Caco-2 (cell line): ENCODE measurements around the gene MS4A18. TPM values are rescaled to one million over a fixed set of nuclear protein-coding genes. Genes with fewer than 3 reads are reported as not detected.

Source experiments
- BruUV-seq: library from RNA; stranded (reverse); fragments of 400-500 nt; replicated peaks from 2 replicates; lab custom pipeline; 2021; lab: Mats Ljungman, UMichigan
- CTCF ChIA-PET: fragments of 300-600 bp; sonication (Branson Sonifier 250); formaldehyde crosslinking; loops from one replicate; lab custom pipeline; 2022; ENCODE audit warnings: antibody characterized with exemption; lab: Charles Lee
- POLR2A ChIA-PET: fragments of 300-600 bp; sonication (Branson Sonifier 250); formaldehyde crosslinking; loops from one replicate; lab custom pipeline; 2022; ENCODE audit warnings: antibody characterized with exemption; lab: Charles Lee
- DNase-seq, 2 experiments: peaks; one replicate each; pipeline versions ENCODE4 v3.0.0 to v3.0.0-alpha.2; 2020 to 2022
- H3K27me3 ChIP-seq: replicated peaks from 2 replicates; pipeline ENCODE4 v1.6.0; 2011; ENCODE audit warnings: low read length; ENCODE audit not compliant: control insufficient read depth, insufficient read depth
- H3K36me3 ChIP-seq: 2 replicates; pipeline ENCODE4 v1.5.1; 2011; ENCODE audit warnings: low read length; ENCODE audit not compliant: control insufficient read depth, insufficient read depth
- H3K4me1 ChIP-seq: fragments of 250-450 bp; sonication (Bioruptor Pico); 2 replicates; pipeline ENCODE4 v1.5.1; 2020; ENCODE audit warnings: mild to moderate bottlenecking
- H3K4me3 ChIP-seq: 2 replicates; pipeline ENCODE4 v1.5.1; 2011; ENCODE audit warnings: low read depth, mild to moderate bottlenecking, control low read depth, low read length
- H3K9me3 ChIP-seq: fragments of 250-450 bp; sonication (Bioruptor Pico); 2 replicates; pipeline ENCODE4 v1.5.1; 2020; ENCODE audit warnings: mild to moderate bottlenecking, moderate library complexity
- H3K27ac Mint-ChIP-seq: one replicate; pipeline ENCODE4 v1.8.0; 2022; ENCODE audit warnings: mixed read lengths; ENCODE audit not compliant: unreplicated experiment
- H3K27me3 Mint-ChIP-seq: one replicate; pipeline ENCODE4 v1.8.0; 2022; ENCODE audit warnings: mixed read lengths; ENCODE audit not compliant: insufficient read depth, unreplicated experiment
- H3K36me3 Mint-ChIP-seq: one replicate; pipeline ENCODE4 v1.8.0; 2022; ENCODE audit warnings: mild to moderate bottlenecking, mixed read lengths; ENCODE audit not compliant: insufficient read depth, unreplicated experiment
- H3K4me1 Mint-ChIP-seq: one replicate; pipeline ENCODE4 v1.8.0; 2022; ENCODE audit warnings: low read depth, mixed read lengths; ENCODE audit not compliant: unreplicated experiment
- H3K4me3 Mint-ChIP-seq: one replicate; pipeline ENCODE4 v1.8.0; 2022; ENCODE audit warnings: mild to moderate bottlenecking, moderate library complexity, mixed read lengths; ENCODE audit not compliant: unreplicated experiment
- H3K9me3 Mint-ChIP-seq: one replicate; pipeline ENCODE4 v1.8.0; 2022; ENCODE audit warnings: mixed read lengths; ENCODE audit not compliant: unreplicated experiment
- intact Hi-C: fragments of 100-400 bp; cut with micrococcal nuclease; formaldehyde crosslinking; loops from one replicate; pipeline ENCODE4 v1.10.0; 2022; ENCODE audit not compliant: unreplicated experiment
- total RNA-seq: library from RNA; stranded (reverse); gene quantifications from 2 replicates; pipeline ENCODE4 v1.2.3, GENCODE V29; 2022
- TF ChIP-seq, protein P1 (sequence below), 2 experiments: fragments of 200-600 bp in 1 of 2; IDR thresholded peaks; 1 replicate in 1 of 2; 2 replicates in 1 of 2; pipeline versions ENCODE4 v1.5.1 to v1.8.0; 2011 to 2022; ENCODE audit warnings: antibody characterized with exemption in 1 of 2, control low read depth in 1 of 2, inconsistent platforms in 1 of 2, low read depth in 1 of 2, low read length in 1 of 2, mild to moderate bottlenecking in 1 of 2, moderate library complexity in 1 of 2; ENCODE audit not compliant: insufficient read depth in 1 of 2, severe bottlenecking in 1 of 2, unreplicated experiment in 1 of 2

Gene MS4A18
- total RNA-seq, 1 experiment from 2014 or later: not detected

DNA sequence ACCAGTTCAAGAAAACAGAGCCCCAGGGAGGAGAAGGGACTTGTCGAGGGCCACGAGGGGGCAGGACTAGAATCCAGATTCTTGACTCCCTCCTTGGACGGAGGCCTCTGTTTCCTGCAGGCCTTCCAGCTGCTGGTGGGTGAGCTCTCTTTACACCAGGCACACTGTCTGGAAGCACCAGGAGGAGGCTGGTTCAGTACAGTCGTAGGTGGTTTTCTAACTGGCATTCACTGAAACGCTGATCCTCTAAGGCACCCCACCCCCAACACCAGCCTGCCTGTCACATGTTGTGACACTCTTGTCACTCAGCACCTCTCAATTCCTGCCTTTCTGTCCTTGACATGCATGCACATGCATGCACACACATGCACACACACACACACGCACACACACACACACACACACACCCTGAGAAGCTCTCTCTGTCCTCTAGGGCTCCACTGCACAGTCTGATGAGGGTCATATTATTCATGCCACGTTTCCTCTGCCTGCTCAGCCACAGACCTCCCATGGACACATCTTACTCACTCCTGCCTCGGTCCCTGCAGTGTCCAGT, 61.4 kb downstream of the MS4A18 start:
- Mint-ChIP-seq H3K9me3 (no peaks in the 10 kb centered on the region), H3K27me3 (no peaks in the 10 kb centered on the region), H3K4me3 (no peak overlapping the region), H3K4me1 (no peaks in the 10 kb centered on the region), H3K36me3 (no peaks in the 10 kb centered on the region), H3K27ac (no peak overlapping the region)
- no peaks in the 10 kb centered on the region for H3K27me3 ChIP-seq
- ChIA-PET POLR2A (no interaction called here), CTCF (interaction anchor here (0.7 to 1.1 kb wide), 2 partner anchors 10 to 23 kb away, joined by 3 read pairs; no protein-coding TSS in a partner anchor)
- no peaks in the 10 kb centered on the region for H3K36me3 ChIP-seq
- no peak for DNase-seq
- BruUV-seq: no TSS peak
- H3K4me3 ChIP-seq: no peak overlapping the region
- TF ChIP-seq, protein P1, sequence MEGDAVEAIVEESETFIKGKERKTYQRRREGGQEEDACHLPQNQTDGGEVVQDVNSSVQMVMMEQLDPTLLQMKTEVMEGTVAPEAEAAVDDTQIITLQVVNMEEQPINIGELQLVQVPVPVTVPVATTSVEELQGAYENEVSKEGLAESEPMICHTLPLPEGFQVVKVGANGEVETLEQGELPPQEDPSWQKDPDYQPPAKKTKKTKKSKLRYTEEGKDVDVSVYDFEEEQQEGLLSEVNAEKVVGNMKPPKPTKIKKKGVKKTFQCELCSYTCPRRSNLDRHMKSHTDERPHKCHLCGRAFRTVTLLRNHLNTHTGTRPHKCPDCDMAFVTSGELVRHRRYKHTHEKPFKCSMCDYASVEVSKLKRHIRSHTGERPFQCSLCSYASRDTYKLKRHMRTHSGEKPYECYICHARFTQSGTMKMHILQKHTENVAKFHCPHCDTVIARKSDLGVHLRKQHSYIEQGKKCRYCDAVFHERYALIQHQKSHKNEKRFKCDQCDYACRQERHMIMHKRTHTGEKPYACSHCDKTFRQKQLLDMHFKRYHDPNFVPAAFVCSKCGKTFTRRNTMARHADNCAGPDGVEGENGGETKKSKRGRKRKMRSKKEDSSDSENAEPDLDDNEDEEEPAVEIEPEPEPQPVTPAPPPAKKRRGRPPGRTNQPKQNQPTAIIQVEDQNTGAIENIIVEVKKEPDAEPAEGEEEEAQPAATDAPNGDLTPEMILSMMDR (IDR thresholded peaks at IDR 0.05; ENCODE audit: insufficient read depth in 1 of 2, low read depth in 1 of 2, low read length in 1 of 2, severe bottlenecking in 1 of 2, unreplicated experiment in 1 of 2): no peak
- intact Hi-C loops: no loop called here
- H3K9me3 ChIP-seq: peaks cover under 1% of the 10 kb centered on the region; the same call in 1 of the 2 replicates
- H3K4me1 ChIP-seq: peaks cover 8% of the 10 kb centered on the region; the same call in 1 of the 2 replicates

DNA sequence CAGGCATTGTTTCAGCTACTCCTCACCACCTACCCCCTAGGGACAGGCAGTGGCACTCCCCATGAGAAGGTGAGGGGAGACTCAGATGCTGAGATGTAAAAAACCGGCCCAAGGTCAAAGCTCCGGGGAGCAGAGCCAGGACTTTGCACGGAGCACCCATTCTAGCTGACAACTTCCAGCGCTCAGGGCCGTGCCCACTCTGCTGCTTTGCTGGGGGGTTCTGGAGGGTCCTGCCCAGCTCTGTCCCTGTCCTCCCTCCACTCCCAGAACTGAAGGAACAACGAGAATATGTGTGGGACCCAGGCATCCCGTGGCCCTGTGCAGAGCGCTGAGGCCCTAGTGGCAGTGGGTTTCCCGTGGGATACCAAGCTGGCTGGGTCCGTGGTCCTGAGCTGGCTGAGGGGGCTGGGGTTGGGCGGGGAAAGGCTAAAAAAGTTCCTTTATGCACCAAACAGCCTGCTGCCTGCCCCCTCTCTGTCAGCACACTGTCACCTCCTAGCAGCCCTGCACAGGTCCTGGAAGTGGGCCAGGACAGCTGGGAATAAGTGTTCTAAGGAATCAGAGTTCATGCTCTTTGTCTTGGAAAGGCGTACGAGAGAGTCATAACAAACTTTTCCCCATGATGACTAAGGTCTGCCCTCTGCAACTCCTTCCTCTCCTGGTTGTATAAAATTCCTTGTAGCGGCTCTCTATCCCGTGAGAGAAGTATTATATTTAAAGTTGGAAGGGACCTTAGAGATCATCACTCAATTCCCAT, 62.5 kb downstream of the MS4A18 start:
- Histone ChIP-seq H3K4me3 (no peak overlapping the region), H3K36me3 (no peaks in the 10 kb centered on the region), H3K4me1 (peaks cover 8% of the 10 kb centered on the region; the same call in 1 of the 2 replicates), H3K9me3 (peaks cover 9% of the 10 kb centered on the region; the same call in 1 of the 2 replicates), H3K27me3 (no peaks in the 10 kb centered on the region)
- CTCF ChIA-PET: interaction anchor here (0.6 kb wide), 1 partner anchor 135 kb away, joined by 3 read pairs; no protein-coding TSS in a partner anchor
- Mint-ChIP-seq H3K27me3 (peaks cover 4% of the 10 kb centered on the region), H3K4me1 (no peaks in the 10 kb centered on the region), H3K9me3 (peaks cover under 1% of the 10 kb centered on the region), H3K27ac (no peak overlapping the region), H3K4me3 (no peak overlapping the region), H3K36me3 (no peaks in the 10 kb centered on the region)
- intact Hi-C loops: no loop called here
- BruUV-seq: no TSS peak
- POLR2A ChIA-PET: no interaction called here
- TF ChIP-seq, protein P1 (IDR thresholded peaks at IDR 0.05; ENCODE audit: insufficient read depth in 1 of 2, low read depth in 1 of 2, low read length in 1 of 2, severe bottlenecking in 1 of 2, unreplicated experiment in 1 of 2): no peak
- no peak for DNase-seq

DNA sequence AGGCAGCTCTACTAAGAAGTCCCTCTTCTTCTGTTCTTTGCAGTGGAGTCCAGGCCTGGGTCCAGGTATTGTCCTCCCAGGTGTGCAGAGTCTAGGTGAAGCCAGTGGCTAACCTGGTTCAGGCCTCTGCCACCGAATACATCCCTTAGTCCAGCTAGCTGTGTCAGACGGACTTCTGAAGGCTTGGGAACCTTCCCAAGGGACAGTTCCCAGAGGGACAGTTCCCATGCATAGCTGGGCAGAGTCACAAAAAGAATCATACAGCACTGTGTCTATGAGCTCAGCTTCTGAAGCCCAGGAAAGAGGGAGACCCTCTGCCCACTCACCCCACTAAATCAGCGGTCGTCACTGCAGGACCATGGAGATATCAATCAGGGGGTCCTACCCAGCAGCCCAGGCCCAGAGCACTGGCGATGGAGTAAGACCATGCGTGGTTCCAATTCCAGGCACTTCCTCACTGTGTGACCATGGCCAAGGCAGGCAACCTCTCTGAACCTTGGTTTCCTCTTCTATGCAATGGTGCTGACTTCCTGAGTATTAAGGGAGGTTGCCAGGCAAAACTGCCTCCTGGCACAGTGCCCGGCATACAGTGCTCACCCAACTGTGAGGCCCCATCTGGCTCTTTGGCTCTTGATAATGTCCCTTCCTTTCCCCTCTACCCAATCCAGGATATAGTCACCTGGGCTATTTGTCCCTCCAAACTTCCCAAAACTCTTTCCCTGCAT, 64.0 kb downstream of the MS4A18 start:
- DNase-seq: no peak
- H3K27ac Mint-ChIP-seq: no peak overlapping the region
- Histone ChIP-seq H3K27me3 (no peaks in the 10 kb centered on the region), H3K9me3 (peaks cover 9% of the 10 kb centered on the region; the same call in 1 of the 2 replicates), H3K4me1 (peaks cover 8% of the 10 kb centered on the region; the same call in 1 of the 2 replicates), H3K4me3 (no peak overlapping the region), H3K36me3 (no peaks in the 10 kb centered on the region)
- TF ChIP-seq, protein P1 (IDR thresholded peaks at IDR 0.05; ENCODE audit: insufficient read depth in 1 of 2, low read depth in 1 of 2, low read length in 1 of 2, severe bottlenecking in 1 of 2, unreplicated experiment in 1 of 2): no peak
- intact Hi-C loops: no loop called here
- ChIA-PET CTCF (no interaction called here), POLR2A (no interaction called here)
- BruUV-seq: no TSS peak
- no peaks in the 10 kb centered on the region for H3K4me1 Mint-ChIP-seq
- H3K27me3 Mint-ChIP-seq: peaks cover 9% of the 10 kb centered on the region
- H3K9me3 Mint-ChIP-seq: peaks cover 12% of the 10 kb centered on the region
- H3K4me3 Mint-ChIP-seq: no peak overlapping the region
- no peaks in the 10 kb centered on the region for H3K36me3 Mint-ChIP-seq
